Kidney glomerular epithelial cell (primary cell): ENCODE results near the gene ANAPC1.
"Not testable (repeated sequence)": the region's sequence is repeated elsewhere in the genome, so short reads cannot be mapped to it uniquely, and the experiment has no call there.

Experiments used
- DNase-seq: peaks from one replicate; lab custom pipeline; 2025; lab: John Stamatoyannopoulos, UW

ANAPC1 gene

GRCh38 chr2:111812970-111813622 lies 70.9 kb downstream of the ANAPC1 start:
- not testable (repeated sequence) for DNase-seq

GRCh38 chr2:111790633-111791032 lies 93.4 kb downstream of the ANAPC1 start:
- not testable (repeated sequence) for DNase-seq

- not testable (repeated sequence) for DNase-seq
These were observed 99.9 kb downstream of the ANAPC1 start for GRCh38 chr2:111784081-111784480.

GRCh38 chr2:111782195-111782594 lies 101.8 kb downstream of the ANAPC1 start:
- not testable (repeated sequence) for DNase-seq

GRCh38 chr2:111781443-111782094 lies 102.4 kb downstream of the ANAPC1 start:
- DNase-seq, result not testable (repeated sequence)

GRCh38 chr2:111777155-111777554 lies 106.8 kb downstream of the ANAPC1 start:
- DNase-seq, result not testable (repeated sequence)

- DNase-seq, result not testable (repeated sequence)
These were observed 107.7 kb downstream of the ANAPC1 start for GRCh38 chr2:111776296-111776695.

DNA sequence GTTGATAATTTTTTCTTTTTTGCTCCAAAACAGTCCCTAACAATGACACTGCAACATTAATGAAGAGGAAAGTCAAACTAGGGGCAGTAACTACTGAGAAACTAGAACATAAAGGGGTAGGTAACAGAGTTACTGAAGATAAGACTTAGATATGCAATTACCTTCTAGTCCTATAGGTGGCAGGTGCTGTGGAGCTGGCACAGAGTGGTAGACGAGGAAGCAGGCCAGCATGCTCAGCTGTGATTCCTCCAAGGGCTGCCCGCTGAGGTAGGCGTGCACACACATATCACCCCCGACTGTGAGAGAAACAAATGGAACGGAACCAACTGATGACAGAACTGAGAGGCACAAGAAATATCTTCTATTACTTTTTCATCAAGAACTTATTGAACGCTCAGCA lies 111.8 kb downstream of the ANAPC1 start:
- DNase-seq, result not testable (repeated sequence)

- not testable (repeated sequence) for DNase-seq
These were observed 112.9 kb downstream of the ANAPC1 start for GRCh38 chr2:111770916-111771658.

DNA sequence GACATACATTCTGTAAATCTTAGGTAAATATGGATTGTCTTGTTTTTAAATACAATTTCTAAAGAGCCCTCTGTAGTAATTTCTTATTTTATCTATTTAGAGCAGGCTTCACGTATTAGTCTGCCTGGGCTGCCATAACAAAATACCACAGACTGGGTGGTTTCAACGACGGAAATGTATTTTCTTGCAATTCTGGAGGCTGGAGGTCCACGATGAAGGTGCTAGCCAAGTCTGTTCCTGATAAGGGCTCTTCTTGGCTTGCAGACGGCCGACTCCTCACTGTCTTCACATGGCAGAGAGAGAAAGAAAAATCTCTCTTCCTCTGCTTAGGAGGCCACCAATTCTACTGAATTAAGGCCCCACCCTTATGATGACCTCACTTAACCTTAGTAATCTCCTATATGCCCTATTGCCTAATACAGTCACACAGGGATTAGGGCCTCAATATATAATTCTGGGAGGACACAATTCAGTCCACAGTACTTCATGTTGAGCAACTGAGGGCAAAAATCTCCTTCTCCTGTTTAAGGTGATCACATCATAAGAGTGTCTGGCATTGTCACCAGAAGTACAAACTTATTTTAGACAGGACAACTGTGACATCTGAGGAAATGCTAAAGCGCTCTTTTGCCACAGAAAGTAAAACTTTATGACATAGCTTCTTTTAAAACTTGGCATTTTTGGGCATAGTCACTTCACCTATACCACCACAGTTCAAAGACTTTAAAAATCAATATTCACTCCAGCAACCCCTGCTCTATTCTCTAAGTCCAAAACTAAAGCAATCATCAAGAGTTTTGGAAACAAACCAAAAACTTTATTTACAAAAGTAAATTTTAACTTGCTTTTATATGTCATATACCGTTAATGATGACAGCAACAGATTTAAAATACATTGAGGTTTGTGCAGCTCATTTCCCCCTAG lies 115.5 kb downstream of the ANAPC1 start:
- not testable (repeated sequence) for DNase-seq

DNA sequence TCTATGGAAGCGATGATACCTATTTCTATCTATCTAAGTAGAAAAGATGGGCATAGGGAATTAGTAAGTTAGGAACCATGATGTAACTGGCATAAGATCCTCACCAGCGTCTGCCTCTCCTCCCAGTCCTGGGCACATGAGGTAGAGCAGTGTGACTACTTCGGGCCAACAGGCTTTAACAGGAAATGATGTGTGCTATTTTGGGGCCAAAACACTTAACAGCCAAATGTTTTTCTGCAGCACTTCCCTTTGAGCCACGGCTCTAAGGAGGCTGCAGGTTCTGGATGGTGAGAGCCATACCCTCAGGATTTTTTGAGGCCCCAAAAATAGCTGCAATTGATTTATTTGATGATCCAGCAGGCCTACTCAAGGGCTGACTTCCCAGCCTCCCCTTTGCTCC lies 116.9 kb downstream of the ANAPC1 start:
- DNase-seq, result not testable (repeated sequence)

GRCh38 chr2:111766295-111766694 lies 117.7 kb downstream of the ANAPC1 start:
- not testable (repeated sequence) for DNase-seq

DNA sequence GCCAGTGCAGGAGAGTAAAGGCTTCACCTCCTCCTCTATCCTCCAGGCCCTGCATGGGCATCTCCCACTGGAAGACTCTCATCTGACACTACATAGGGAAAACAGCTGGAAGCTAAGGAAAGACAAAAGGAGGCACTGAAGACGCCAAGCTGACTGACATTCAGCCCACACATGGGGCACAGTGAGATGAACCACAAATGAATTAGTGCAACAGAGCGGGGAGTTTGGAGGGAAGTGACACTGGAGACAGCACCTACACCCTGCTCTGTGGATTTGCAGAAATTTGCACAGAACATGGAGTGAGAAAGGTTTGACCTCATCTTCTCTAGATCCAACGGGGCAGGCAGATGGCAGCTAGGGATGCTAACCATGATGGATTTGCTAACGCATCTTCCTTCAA lies 119.8 kb downstream of the ANAPC1 start:
- not testable (repeated sequence) for DNase-seq

DNA sequence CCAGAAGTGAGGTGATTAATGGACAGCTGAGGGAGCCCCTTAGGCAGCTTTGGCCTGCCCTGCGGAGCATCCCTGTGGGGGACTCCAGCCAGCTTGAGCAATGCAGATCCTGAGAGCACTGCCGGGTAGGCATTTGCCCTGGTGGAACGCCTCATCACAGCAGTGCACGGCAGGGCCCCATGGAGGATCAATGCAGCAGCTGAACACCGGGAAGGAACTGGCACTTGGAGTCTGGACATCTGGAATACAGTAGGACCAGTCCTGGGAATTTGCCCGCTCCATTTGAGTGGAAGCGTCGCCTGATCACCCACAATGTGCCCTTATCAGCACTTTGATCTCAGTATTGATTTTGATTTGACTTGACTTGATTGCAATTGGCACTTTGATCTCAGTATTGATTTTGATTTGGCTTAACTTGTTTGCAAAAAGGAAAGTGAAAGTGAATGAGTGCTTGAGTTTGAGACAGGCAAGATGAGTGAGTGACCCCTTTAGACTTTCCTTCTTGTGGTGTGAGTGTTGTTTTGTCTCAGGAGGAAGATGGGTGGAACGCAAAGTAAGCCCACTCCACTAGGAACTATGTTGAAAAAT lies 123.2 kb downstream of the ANAPC1 start:
- DNase-seq, result not testable (repeated sequence)

- not testable (repeated sequence) for DNase-seq
These were observed 131.5 kb downstream of the ANAPC1 start for GRCh38 chr2:111752533-111752932.

DNA sequence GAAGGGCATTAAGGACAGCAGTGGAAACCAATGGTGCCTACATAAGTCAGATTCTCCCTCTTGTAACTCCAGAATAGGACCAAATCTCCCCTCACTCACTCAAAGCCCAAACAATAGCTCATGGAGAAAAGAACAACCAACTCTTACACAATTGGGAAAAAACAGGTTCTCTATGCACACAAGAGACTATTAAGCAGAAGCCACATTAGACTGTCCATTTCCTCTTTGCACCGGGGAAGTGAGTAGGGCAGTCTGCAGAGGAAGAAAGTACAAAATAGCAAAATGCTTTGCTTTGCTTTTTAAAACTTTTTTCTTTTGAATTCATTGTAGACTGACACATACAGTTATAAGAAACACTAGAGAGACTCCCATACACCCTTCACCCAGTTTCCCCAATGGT lies 133.4 kb downstream of the ANAPC1 start:
- DNase-seq, result not testable (repeated sequence)

DNA sequence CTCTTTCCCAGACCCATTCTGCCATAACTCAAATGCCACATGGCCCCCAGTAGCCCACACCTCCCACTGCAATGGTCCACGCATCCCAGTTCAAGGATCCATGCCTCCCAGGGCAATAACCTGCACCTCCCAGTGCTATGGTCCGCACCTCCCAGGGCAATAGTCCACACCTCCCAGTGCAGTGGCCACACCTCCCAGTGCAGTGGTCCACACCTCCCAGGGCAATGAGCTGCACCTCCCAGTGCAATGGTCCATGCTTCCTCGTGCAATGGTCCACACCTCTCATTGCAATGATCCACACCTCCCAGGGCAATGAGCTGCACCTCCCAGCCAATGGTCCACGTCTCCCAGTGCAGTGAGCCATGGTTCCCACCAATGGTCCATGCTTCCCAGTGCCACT lies 135.6 kb downstream of the ANAPC1 start:
- not testable (repeated sequence) for DNase-seq

- DNase-seq, result not testable (repeated sequence)
These were observed 136.4 kb downstream of the ANAPC1 start for GRCh38 chr2:111747410-111748115.

DNA sequence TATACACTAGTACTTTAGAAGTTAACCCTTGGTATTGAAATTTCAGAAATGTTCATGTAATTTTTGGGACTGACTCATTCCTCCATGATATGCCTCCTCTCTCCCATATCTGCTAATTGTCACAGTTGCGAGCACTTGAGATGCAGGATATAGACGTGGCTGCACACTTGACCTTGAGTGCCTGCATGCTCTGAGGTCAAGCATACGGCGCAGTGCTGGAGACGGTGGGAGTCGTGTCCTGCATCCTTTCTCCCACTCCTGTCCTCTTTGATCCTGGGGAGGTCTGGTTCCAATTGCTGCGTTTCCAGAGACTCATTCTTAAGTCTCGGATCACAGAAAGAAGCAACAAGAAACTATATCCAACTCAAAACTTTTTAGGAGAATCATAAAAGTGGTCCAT lies 139.2 kb downstream of the ANAPC1 start:
- not testable (repeated sequence) for DNase-seq

DNA sequence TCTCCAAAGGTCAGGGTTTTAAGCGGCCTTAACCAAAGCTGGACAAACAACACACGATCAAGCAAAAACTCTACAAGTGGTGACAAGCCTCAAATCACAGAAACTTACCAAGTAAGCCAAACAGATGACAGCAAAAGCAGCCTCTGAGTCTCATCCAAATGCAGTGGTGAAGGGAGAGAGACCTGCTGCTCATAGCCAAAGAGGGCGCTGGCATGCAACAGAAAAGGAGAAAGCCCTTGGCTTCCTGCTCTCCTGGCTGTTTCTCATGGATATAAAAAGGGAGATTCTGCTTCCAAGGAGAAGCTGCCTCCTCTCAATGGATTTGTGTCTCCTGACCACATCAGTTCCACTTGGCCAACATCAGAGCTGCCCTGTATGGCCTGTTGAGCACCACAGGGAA lies 142.5 kb downstream of the ANAPC1 start:
- DNase-seq, result not testable (repeated sequence)
